Measurements from ENCODE around the gene ABR. TPM values are rescaled to one million over a fixed set of nuclear protein-coding genes. Genes with fewer than 3 reads are reported as not detected.

ABR gene
- total RNA-seq, 1 donor from 2014 or later, result 119 TPM

DNA sequence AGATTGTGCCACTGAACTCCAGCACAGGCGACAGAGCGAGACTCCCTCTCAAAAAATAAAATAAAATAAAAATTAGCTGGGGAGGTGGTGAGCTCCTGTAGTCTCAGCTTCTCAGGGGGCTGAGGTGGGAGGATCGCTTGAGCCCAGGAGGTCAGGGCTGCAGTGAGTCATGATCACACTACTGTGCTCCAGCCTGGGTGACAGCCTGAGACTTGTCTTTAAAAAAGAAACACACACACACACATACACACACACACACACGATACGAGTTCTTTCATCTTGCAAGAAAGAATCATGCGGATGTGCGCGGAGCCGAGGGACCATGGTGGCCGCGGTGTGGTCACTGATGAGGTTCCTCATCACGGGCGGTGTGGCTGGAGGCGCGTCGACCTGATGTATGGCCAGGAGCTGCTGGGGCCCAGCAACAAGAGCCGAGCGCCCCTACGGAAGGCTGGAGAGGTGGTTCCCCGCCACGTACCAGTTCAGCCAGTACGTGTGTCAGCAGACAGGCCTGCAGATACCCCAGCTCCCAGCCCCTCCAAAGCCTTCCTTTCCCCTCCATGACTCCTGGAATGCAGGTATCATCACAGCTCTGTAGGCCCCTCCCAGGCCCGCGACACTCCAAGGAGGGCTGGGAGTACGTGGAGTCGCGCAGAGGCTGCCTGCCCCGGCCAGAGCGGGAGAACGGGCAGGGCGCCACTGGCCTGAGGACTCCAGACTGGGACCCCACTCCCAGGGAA lies 220.9 kb downstream of the ABR start:
- no peak overlapping the region for H3K4me3 Mint-ChIP-seq (ENCODE audit: unreplicated experiment)
- H3K27me3 Mint-ChIP-seq (ENCODE audit: low read depth), result no peaks in the 10 kb centered on the region
- TF ChIP-seq, protein P1, sequence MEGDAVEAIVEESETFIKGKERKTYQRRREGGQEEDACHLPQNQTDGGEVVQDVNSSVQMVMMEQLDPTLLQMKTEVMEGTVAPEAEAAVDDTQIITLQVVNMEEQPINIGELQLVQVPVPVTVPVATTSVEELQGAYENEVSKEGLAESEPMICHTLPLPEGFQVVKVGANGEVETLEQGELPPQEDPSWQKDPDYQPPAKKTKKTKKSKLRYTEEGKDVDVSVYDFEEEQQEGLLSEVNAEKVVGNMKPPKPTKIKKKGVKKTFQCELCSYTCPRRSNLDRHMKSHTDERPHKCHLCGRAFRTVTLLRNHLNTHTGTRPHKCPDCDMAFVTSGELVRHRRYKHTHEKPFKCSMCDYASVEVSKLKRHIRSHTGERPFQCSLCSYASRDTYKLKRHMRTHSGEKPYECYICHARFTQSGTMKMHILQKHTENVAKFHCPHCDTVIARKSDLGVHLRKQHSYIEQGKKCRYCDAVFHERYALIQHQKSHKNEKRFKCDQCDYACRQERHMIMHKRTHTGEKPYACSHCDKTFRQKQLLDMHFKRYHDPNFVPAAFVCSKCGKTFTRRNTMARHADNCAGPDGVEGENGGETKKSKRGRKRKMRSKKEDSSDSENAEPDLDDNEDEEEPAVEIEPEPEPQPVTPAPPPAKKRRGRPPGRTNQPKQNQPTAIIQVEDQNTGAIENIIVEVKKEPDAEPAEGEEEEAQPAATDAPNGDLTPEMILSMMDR (IDR thresholded peaks at IDR 0.05), result no peak
- H3K4me1 Mint-ChIP-seq (ENCODE audit: low read depth), result peaks cover 70% of the 10 kb centered on the region
- peaks cover 9% of the 10 kb centered on the region for H3K36me3 Mint-ChIP-seq (ENCODE audit: low read depth)
- no peak for DNase-seq (ENCODE audit: low spot score)
- H3K27ac Mint-ChIP-seq (ENCODE audit: unreplicated experiment), result peak overlapping the region; percentile 74
- no peaks in the 10 kb centered on the region for H3K9me3 Mint-ChIP-seq (ENCODE audit: low read depth)

DNA sequence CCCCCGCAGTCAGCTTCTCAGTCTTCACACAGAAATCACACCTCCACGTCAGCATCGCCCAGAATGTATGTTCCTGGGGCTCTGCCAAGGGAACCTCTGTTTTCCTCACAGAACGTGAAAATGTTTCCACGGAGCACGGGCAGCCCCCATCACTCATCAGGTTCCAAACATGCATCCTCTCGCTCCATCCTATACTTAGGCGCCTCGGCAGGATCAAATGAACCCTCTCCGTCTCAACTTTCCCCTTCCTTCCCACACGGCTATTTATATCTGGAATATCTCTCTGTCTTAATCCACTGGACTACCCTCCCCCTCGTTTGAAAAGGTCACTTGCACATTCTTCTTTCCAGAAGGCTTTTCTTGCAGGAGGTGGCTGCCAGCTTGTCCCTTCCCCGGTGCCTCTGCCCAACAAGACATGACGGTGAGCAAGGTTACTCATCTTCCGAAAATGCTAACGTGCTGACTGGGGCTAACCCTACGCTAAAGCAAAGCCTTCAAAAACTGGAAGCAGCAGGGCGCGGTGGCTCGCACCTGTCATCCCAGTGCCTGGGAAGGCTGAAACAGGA lies 221.8 kb downstream of the ABR start:
- H3K27me3 Mint-ChIP-seq (ENCODE audit: low read depth), result no peaks in the 10 kb centered on the region
- peak overlapping the region; percentile 74 for H3K27ac Mint-ChIP-seq (ENCODE audit: unreplicated experiment)
- TF ChIP-seq, protein P1 (IDR thresholded peaks at IDR 0.05), result no peak
- peaks cover 9% of the 10 kb centered on the region for H3K36me3 Mint-ChIP-seq (ENCODE audit: low read depth)
- H3K4me3 Mint-ChIP-seq (ENCODE audit: unreplicated experiment), result peak overlapping the region; percentile 11
- H3K4me1 Mint-ChIP-seq (ENCODE audit: low read depth), result peaks cover 64% of the 10 kb centered on the region
- DNase-seq (ENCODE audit: low spot score), result no peak
- no peaks in the 10 kb centered on the region for H3K9me3 Mint-ChIP-seq (ENCODE audit: low read depth)

DNA sequence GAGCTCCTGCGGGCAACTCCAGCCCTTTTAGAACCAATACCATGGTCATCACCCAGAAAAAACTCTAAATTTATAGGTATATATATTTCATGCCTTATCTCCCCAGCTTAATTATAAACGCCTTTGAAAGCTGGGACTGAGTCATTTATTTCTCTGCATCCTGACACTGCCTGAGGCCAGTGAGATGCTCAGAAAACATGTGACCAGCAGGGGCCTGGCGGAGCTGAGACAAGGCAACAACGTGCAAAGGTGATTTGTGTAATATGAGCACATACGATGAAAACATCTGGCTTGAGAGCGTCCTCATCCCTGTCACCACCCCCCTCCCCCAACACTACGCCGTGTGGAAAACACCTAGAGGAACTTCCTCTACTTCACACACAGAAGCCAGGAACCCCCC lies 222.9 kb downstream of the ABR start:
- H3K9me3 Mint-ChIP-seq (ENCODE audit: low read depth), result no peaks in the 10 kb centered on the region
- DNase-seq (ENCODE audit: low spot score), result no peak
- H3K4me3 Mint-ChIP-seq (ENCODE audit: unreplicated experiment), result no peak overlapping the region
- peaks cover 9% of the 10 kb centered on the region for H3K36me3 Mint-ChIP-seq (ENCODE audit: low read depth)
- TF ChIP-seq, protein P1 (IDR thresholded peaks at IDR 0.05), result no peak
- no peaks in the 10 kb centered on the region for H3K27me3 Mint-ChIP-seq (ENCODE audit: low read depth)
- H3K27ac Mint-ChIP-seq (ENCODE audit: unreplicated experiment), result peak overlapping the region; percentile 27
- H3K4me1 Mint-ChIP-seq (ENCODE audit: low read depth), result peaks cover 59% of the 10 kb centered on the region

DNA sequence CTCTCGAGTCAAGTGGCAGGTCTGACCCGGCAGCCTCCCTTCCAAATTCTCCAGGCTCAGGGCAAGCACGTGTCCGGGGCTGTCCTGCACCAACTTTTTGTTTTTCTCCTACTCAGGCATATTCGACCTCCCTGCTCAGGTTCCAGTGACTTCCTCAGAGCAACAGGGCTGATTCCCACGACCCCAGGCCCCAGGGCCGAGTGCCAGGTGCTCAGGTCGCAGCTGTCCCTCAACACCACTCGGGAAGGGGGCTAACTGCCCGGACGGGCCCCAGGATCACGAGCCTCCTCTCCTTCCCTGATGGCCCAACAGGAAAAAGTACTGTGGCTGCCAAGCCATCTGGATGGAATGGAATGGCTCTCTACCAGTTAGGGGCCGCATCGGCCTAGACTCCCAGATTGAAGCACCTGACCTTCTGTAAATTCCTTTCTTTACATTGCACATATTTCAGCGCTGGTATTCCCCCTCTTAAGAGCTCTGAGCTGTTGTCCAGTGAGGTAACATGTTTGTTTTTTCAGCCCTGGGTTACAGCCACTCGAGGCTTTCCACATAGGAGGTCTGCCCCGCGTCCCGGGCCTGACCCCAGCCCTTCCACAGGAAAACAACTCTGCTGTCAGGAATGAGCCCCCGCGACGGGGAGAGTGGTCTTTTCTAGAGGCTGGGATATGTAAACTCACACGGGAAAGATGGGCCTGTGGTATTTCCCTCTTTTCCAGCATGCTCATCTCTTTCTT lies 225.2 kb downstream of the ABR start:
- H3K9me3 Mint-ChIP-seq (ENCODE audit: low read depth), result no peaks in the 10 kb centered on the region
- peaks cover 9% of the 10 kb centered on the region for H3K36me3 Mint-ChIP-seq (ENCODE audit: low read depth)
- TF ChIP-seq, protein P1 (IDR thresholded peaks at IDR 0.05), result no peak
- H3K27ac Mint-ChIP-seq (ENCODE audit: unreplicated experiment), result peak overlapping the region; percentile 99
- H3K4me1 Mint-ChIP-seq (ENCODE audit: low read depth), result peaks cover 75% of the 10 kb centered on the region
- no peaks in the 10 kb centered on the region for H3K27me3 Mint-ChIP-seq (ENCODE audit: low read depth)
- H3K4me3 Mint-ChIP-seq (ENCODE audit: unreplicated experiment), result no peak overlapping the region
- no peak for DNase-seq (ENCODE audit: low spot score)

DNA sequence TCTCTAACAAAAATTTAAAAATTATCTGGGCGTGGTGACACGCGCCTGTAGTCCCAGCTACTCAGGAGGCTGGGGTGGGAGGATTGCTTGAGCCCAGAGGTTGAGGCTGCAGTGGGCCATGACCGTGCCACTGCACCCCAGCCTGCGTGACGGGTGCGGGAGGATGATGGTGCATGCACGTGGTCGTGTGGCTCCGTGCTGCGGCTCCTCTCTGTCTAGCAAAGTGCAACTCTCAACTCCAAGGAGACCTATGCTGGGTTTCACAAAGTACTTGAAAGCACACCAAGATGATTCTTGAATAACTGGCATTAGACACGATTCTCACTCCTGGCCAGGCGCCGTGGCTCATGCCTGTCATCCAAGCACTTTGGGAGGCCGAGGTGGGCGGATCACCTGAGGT lies 226.0 kb downstream of the ABR start:
- Mint-ChIP-seq H3K27me3 (ENCODE audit: low read depth) (no peaks in the 10 kb centered on the region), H3K27ac (ENCODE audit: unreplicated experiment) (peak overlapping the region; percentile 99), H3K9me3 (ENCODE audit: low read depth) (no peaks in the 10 kb centered on the region), H3K36me3 (ENCODE audit: low read depth) (peaks cover 9% of the 10 kb centered on the region), H3K4me1 (ENCODE audit: low read depth) (peaks cover 70% of the 10 kb centered on the region), H3K4me3 (ENCODE audit: unreplicated experiment) (no peak overlapping the region)
- TF ChIP-seq, protein P1 (IDR thresholded peaks at IDR 0.05), result no peak
- no peak for DNase-seq (ENCODE audit: low spot score)

Measured in chondrocyte (in vitro differentiated cells).